Measurements from ENCODE around the gene U2AF1L4.

DNA sequence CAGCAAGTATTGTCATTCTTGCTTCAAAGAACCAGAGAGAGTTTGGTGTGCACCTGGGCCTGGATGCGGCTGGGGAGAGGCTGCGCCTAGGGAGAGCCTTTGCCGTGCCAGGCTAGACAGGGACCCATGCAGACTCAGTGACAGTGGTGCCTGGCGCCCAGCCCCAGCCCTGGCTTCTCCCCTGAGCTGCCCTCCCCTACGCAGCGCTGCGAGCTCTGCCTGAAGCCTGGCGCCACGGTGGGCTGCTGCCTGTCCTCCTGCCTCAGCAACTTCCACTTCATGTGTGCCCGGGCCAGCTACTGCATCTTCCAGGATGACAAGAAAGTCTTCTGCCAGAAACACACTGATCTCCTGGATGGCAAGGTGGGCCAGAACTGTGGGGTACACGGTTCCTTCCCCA lies 15.5 kb downstream of the U2AF1L4 start:
- TF ChIP-seq, protein P1, sequence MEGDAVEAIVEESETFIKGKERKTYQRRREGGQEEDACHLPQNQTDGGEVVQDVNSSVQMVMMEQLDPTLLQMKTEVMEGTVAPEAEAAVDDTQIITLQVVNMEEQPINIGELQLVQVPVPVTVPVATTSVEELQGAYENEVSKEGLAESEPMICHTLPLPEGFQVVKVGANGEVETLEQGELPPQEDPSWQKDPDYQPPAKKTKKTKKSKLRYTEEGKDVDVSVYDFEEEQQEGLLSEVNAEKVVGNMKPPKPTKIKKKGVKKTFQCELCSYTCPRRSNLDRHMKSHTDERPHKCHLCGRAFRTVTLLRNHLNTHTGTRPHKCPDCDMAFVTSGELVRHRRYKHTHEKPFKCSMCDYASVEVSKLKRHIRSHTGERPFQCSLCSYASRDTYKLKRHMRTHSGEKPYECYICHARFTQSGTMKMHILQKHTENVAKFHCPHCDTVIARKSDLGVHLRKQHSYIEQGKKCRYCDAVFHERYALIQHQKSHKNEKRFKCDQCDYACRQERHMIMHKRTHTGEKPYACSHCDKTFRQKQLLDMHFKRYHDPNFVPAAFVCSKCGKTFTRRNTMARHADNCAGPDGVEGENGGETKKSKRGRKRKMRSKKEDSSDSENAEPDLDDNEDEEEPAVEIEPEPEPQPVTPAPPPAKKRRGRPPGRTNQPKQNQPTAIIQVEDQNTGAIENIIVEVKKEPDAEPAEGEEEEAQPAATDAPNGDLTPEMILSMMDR (IDR thresholded peaks at IDR 0.05): no peak
- TF ChIP-seq POLR2A (IDR thresholded peaks at IDR 0.05) (no peak), EP300 (IDR thresholded peaks at IDR 0.05) (no peak), POLR2AphosphoS5 (IDR thresholded peaks at IDR 0.05) (no peak)

All from sigmoid colon (tissue), 4 donors.